GM12801 (cell line): ENCODE measurements around the gene NCOA7.

Source experiments
- CTCF ChIP-seq: IDR thresholded peaks from one replicate; pipeline ENCODE4 v1.5.1; 2011; ENCODE audit warnings: control low read depth; ENCODE audit not compliant: insufficient read length; ENCODE audit errors: extremely low read depth

The NCOA7 gene

GRCh38 chr6:125956506-125957390 is 166.0 kb downstream of the NCOA7 start, which contains the start of gene HINT3:
Gene HINT3, plus strand, starts transcription at chr6:125956770. Its CDS starts 208 bp downstream, at chr6:125956978.
- no peak for TF ChIP-seq CTCF

GRCh38 chr6:125957391-125957693 is 166.6 kb downstream of the NCOA7 start:
- no peak for TF ChIP-seq CTCF

GRCh38 chr6:125957845-125958244 is 167.1 kb downstream of the NCOA7 start:
- TF ChIP-seq CTCF: no peak

GRCh38 chr6:125959041-125959440 is 168.3 kb downstream of the NCOA7 start:
- no peak for TF ChIP-seq CTCF

- TF ChIP-seq CTCF: no peak
Observed at GRCh38 chr6:125961117-125961516, 170.4 kb downstream of the NCOA7 start.

GRCh38 chr6:125962900-125963497 is 172.2 kb downstream of the NCOA7 start:
- TF ChIP-seq CTCF: no peak

- TF ChIP-seq CTCF: no peak
Observed at GRCh38 chr6:125963817-125964216, 173.1 kb downstream of the NCOA7 start.
